HepG2 (cell line): Measurements from ENCODE around the gene PNN. TPM values are rescaled to one million over a fixed set of nuclear protein-coding genes. Genes with fewer than 3 reads are reported as not detected.

Source experiments
- AGO2 ChIP-seq: fragments of 200-400 bp; formaldehyde crosslinking; optimal IDR thresholded peaks from 2 replicates; pipeline ENCODE3; 2017; ENCODE audit warnings: mild to moderate bottlenecking, low read depth, low read length, moderate library complexity
- ATF2 ChIP-seq: sonication (generic); formaldehyde crosslinking; IDR thresholded peaks from 2 replicates; pipeline ENCODE4 v1.4.0; 2020; ENCODE audit warnings: missing genetic modification reagents
- ATF7-NPFF ChIP-seq: sonication (generic); formaldehyde crosslinking; IDR thresholded peaks from 2 replicates; pipeline ENCODE4 v1.8.1; 2023; ENCODE audit warnings: mild to moderate bottlenecking, low read depth, missing genetic modification reagents, moderate library complexity
- CREM ChIP-seq, 2 experiments: sonication (generic) in 1 of 2; formaldehyde crosslinking in 1 of 2; IDR thresholded peaks; 2 replicates each; pipeline versions ENCODE4 v1.4.0 to v1.6.1; 2016 to 2020; ENCODE audit warnings: antibody characterized with exemption in 1 of 2, mild to moderate bottlenecking in 1 of 2, missing genetic modification reagents in 1 of 2
- POLR2AphosphoS2 ChIP-seq: IDR thresholded peaks from 2 replicates; pipeline ENCODE4 v1.6.1; 2011; ENCODE audit warnings: low read depth, low read length, improper control_type of control experiment
- POLR2AphosphoS5 ChIP-seq: IDR thresholded peaks from 2 replicates; pipeline ENCODE4 v1.6.1; 2012; ENCODE audit warnings: low read depth, low read length
- SRSF4 ChIP-seq: fragments of 200-400 bp; formaldehyde crosslinking; IDR thresholded peaks from one replicate; pipeline ENCODE4 v1.6.1; 2018; ENCODE audit warnings: mild to moderate bottlenecking, low read depth, low read length, moderate library complexity; ENCODE audit not compliant: poor library complexity, severe bottlenecking
- TGIF2 ChIP-seq: IDR thresholded peaks from 2 replicates; pipeline ENCODE4 v1.6.1; 2016; ENCODE audit warnings: control low read depth, missing compliant biosample characterization
- ZBTB44 ChIP-seq: sonication (generic); formaldehyde crosslinking; IDR thresholded peaks from 2 replicates; pipeline ENCODE4 v1.4.0; 2020; ENCODE audit warnings: missing genetic modification reagents
- ZFP82 ChIP-seq: sonication (generic); formaldehyde crosslinking; IDR thresholded peaks from 2 replicates; pipeline ENCODE4 v1.5.1; 2020; ENCODE audit warnings: mild to moderate bottlenecking, missing genetic modification reagents, borderline replicate concordance
- ZGPAT ChIP-seq: IDR thresholded peaks from 2 replicates; pipeline ENCODE4 v1.6.1; 2016; ENCODE audit warnings: mild to moderate bottlenecking
- ZNF263 ChIP-seq: sonication (generic); formaldehyde crosslinking; IDR thresholded peaks from 2 replicates; pipeline ENCODE4 v1.4.0; 2020; ENCODE audit warnings: missing genetic modification reagents
- ZNF777 ChIP-seq: sonication (generic); formaldehyde crosslinking; IDR thresholded peaks from 2 replicates; pipeline ENCODE4 v1.4.0; 2020; ENCODE audit warnings: missing genetic modification reagents
- ZNF792 ChIP-seq: IDR thresholded peaks from 2 replicates; pipeline ENCODE4 v1.6.1; 2016
- ZNF816 ChIP-seq: sonication (generic); formaldehyde crosslinking; IDR thresholded peaks from 2 replicates; pipeline ENCODE4 v1.8.0; 2022; ENCODE audit warnings: missing genetic modification reagents, mild to moderate bottlenecking, borderline replicate concordance
- polyA plus RNA-seq, 8 experiments: library from polyadenylated mRNA; depleted of rRNA in 3 of 8; stranded (reverse) in 7 of 8; unstranded in 1 of 8; fragments of >200 nt; fragmentation: Illumina TruSeq in 4 of 8; extraction: Trizol in 4 of 8; gene quantifications; 2 replicates each; pipeline versions ENCODE4 v1.2.1 to v1.2.3, GENCODE V29; 2011 to 2016; ENCODE audit warnings: low read depth in 4 of 8, missing spikeins in 1 of 8, mixed read lengths in 1 of 8; ENCODE audit not compliant: insufficient read depth in 1 of 8
- total RNA-seq, 5 experiments: library from RNA; depleted of rRNA; stranded (reverse); fragments of >200 nt; fragmentation: Illumina TruSeq; extraction: Trizol; gene quantifications; 2 replicates each; pipeline ENCODE4 v1.2.3, GENCODE V29; 2016; ENCODE audit warnings: low read depth in 1 of 5

The PNN gene
- total and polyA plus RNA-seq, 2 of the 13 experiments (the other 11 are each of a cell fraction or from before 2014, with no cell fraction given): 58.0 to 214 TPM

- TF ChIP-seq ATF2 (CRISPR knock-in tag) (0 out of 2 replicates have a peak, but pooled peaks have one; percentile 23), AGO2 (peak; percentile 91), TGIF2 (CRISPR knock-in tag) (no peak), ZGPAT (CRISPR knock-in tag) (peak; percentile 11; the same call in 1 of the 2 replicates), POLR2AphosphoS2 (peak; percentile 95), ZNF816 (peak; percentile 61; the same call in 1 of the 2 replicates), SRSF4 (peak; percentile 89), ZNF263 (CRISPR knock-in tag) (no peak), ZNF777 (CRISPR knock-in tag) (0 out of 2 replicates have a peak, but pooled peaks have one; percentile 24), ZNF792 (CRISPR knock-in tag) (no peak), POLR2AphosphoS5 (peak; percentile 60), ZFP82 (0 out of 2 replicates have a peak, but pooled peaks have one; percentile 42), ZBTB44 (no peak), CREM (IDR thresholded peaks at IDR 0.05) (no peak), CREM (CRISPR knock-in tag; IDR thresholded peaks at IDR 0.05) (no peak), ATF7-NPFF (CRISPR knock-in tag) (no peak)
Observed at GRCh38 chr14:39185256-39186049, 10.4 kb downstream of the PNN start (continued).
